Activated T-helper 17 cell treated with anti-CD3 and anti-CD28 coated beads, Interleukin-2, amount 50 U/mL, for 72 hours (primary cell): ENCODE data around the gene LDLRAD4. TPM values are rescaled to one million over a fixed set of nuclear protein-coding genes. Genes with fewer than 3 reads are reported as not detected.

Experiments
- ATAC-seq: fragments of 150-1000 bp; cut with Tn5 transposase; replicated peaks from 2 replicates; pipeline ENCODE4 v1.10.0; 2021; ENCODE audit warnings: mild to moderate bottlenecking, moderate library complexity
- H3K27ac Mint-ChIP-seq: one replicate; pipeline ENCODE4 v1.8.0; 2022; ENCODE audit warnings: mixed read lengths
- H3K27me3 Mint-ChIP-seq: one replicate; pipeline ENCODE4 v1.8.0; 2022; ENCODE audit warnings: mixed read lengths
- H3K36me3 Mint-ChIP-seq: one replicate; pipeline ENCODE4 v1.8.0; 2022; ENCODE audit warnings: low read depth, mild to moderate bottlenecking, mixed read lengths
- H3K4me1 Mint-ChIP-seq: one replicate; pipeline ENCODE4 v1.8.0; 2022; ENCODE audit warnings: mixed read lengths
- H3K4me3 Mint-ChIP-seq: one replicate; pipeline ENCODE4 v1.8.0; 2022; ENCODE audit warnings: mild to moderate bottlenecking, mixed read lengths
- H3K9me3 Mint-ChIP-seq: one replicate; pipeline ENCODE4 v1.8.0; 2022; ENCODE audit warnings: mixed read lengths
- total RNA-seq, 2 donors: library from RNA; stranded (reverse); gene quantifications; one replicate each; pipeline ENCODE4 v1.2.3, GENCODE V29; 2022

Gene LDLRAD4
- total RNA-seq, 2 donors from 2014 or later, result 52.0 to 54.8 TPM

- H3K27me3 Mint-ChIP-seq, result no peaks in the 10 kb centered on the region
- H3K4me3 Mint-ChIP-seq, result peak overlapping the region; percentile 88
- H3K27ac Mint-ChIP-seq, result peak overlapping the region; percentile 95
These were observed 48.9 kb downstream of the LDLRAD4 start for GRCh38 chr18:13267431-13267873.

GRCh38 chr18:13268158-13269012 is 49.8 kb downstream of the LDLRAD4 start:
- Mint-ChIP-seq H3K36me3 (peaks cover 7% of the 10 kb centered on the region), H3K4me3 (peak overlapping the region; percentile 88), H3K4me1 (peaks cover 56% of the 10 kb centered on the region), H3K9me3 (no peaks in the 10 kb centered on the region), H3K27me3 (no peaks in the 10 kb centered on the region), H3K27ac (peak overlapping the region; percentile 95)
- no peak for ATAC-seq

More at GRCh38 chr18:13267431-13267873, 48.9 kb downstream of the LDLRAD4 start:
- H3K9me3 Mint-ChIP-seq, result no peaks in the 10 kb centered on the region
- no peaks in the 10 kb centered on the region for H3K36me3 Mint-ChIP-seq
- peaks cover 47% of the 10 kb centered on the region for H3K4me1 Mint-ChIP-seq
- peak; percentile 24 for ATAC-seq

GRCh38 chr18:13269013-13269280 is 50.4 kb downstream of the LDLRAD4 start:
- no peaks in the 10 kb centered on the region for H3K27me3 Mint-ChIP-seq
- peak overlapping the region; percentile 88 for H3K4me3 Mint-ChIP-seq
- no peaks in the 10 kb centered on the region for H3K9me3 Mint-ChIP-seq
- peaks cover 61% of the 10 kb centered on the region for H3K4me1 Mint-ChIP-seq
- no peak for ATAC-seq
- H3K27ac Mint-ChIP-seq, result peak overlapping the region; percentile 95
- peaks cover 12% of the 10 kb centered on the region for H3K36me3 Mint-ChIP-seq

DNA sequence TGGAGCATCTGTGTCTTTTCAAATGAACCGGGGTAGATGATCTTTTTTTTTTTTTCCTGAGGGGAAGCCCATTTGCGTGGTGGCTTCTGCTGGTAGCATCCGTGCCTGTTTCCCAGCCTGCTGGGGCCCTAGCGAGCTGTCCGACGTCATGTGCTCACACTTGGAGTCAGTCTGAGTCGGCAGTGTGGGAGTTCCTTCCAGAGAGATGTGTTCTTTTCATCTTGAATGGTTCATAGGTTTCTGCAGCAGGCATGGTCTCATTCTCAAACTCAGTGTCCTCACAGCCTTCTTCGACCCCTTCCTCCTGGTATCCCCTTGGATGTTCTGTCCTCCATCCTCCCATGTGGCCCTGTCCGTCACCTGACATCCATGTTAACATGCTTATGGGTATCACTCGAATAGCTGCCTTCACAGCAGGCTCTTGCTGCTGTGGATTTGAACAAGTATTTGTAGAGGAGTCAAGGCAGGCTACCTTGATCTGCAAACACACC is 51.0 kb downstream of the LDLRAD4 start:
- H3K27ac Mint-ChIP-seq, result peak overlapping the region; percentile 21
- ATAC-seq, result no peak
- peaks cover 67% of the 10 kb centered on the region for H3K4me1 Mint-ChIP-seq
- peaks cover 16% of the 10 kb centered on the region for H3K36me3 Mint-ChIP-seq
- no peaks in the 10 kb centered on the region for H3K9me3 Mint-ChIP-seq
- no peaks in the 10 kb centered on the region for H3K27me3 Mint-ChIP-seq
- peak overlapping the region; percentile 88 for H3K4me3 Mint-ChIP-seq

DNA sequence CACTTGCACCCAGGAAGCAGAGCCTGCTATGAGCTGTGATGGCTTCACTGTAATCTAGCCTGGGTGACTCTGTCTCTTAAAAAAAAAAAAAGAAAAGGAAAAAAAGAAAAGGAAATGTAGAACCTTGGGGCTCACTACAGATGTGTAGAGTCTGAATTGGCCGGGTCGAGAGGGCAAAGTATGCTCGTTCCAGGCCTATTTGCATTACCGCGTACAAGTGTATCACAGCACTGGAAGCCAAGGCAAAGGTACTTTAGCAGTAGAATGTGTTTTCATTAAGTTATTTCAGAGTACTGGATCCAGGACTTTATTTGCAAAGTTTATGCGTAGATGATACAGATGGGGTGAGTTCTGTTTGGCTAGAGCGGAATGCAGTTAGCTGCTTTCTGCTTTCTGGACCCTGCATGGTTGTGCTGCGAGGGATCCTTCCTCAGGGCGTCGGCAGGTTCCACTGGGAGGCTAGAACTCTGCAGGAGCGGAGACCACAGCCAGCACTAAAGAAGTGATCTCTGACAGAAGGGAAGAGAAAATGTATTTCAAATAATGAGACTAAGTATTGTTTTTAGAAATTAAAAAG is 51.8 kb downstream of the LDLRAD4 start:
- H3K27ac Mint-ChIP-seq, result no peak overlapping the region

DNA sequence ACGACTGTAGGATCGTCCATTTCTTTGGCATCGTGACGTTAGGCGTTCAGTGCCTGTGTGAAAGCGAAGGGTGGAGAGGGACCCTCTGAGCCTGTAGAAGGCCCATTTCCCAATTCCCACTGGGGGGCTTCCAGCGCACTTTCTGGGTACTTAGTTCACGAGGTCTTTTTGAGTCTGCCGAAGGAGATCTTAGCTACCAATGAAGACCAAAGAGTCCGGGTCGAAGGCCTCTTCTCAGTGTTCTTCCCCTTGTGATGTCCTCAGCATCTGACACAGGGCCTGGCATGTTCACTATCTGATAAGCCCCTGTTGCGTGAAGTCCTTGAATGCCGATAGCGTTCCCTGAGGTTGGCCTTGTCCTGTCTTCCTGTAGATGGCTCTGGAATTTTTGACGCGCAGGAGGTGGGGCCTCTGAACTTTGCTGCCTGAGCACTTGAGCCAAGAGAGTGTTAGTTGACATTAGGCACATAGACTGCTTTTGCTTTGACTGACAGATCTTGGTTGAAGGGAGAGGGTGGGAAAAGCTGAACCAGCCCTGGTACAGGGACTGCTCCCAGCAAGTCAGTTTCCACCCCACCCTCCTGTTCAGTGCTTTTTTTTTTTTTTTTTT is 52.8 kb downstream of the LDLRAD4 start:
- no peak for ATAC-seq
- peaks cover 16% of the 10 kb centered on the region for H3K36me3 Mint-ChIP-seq
- H3K4me3 Mint-ChIP-seq, result no peak overlapping the region
- no peak overlapping the region for H3K27ac Mint-ChIP-seq
- H3K4me1 Mint-ChIP-seq, result peaks cover 54% of the 10 kb centered on the region
- no peaks in the 10 kb centered on the region for H3K27me3 Mint-ChIP-seq
- no peaks in the 10 kb centered on the region for H3K9me3 Mint-ChIP-seq

More for the DNA sequence above, 51.8 kb downstream of the LDLRAD4 start:
- no peaks in the 10 kb centered on the region for H3K9me3 Mint-ChIP-seq
- H3K4me3 Mint-ChIP-seq, result no peak overlapping the region
- ATAC-seq, result no peak
- no peaks in the 10 kb centered on the region for H3K27me3 Mint-ChIP-seq
- peaks cover 16% of the 10 kb centered on the region for H3K36me3 Mint-ChIP-seq
- peaks cover 61% of the 10 kb centered on the region for H3K4me1 Mint-ChIP-seq

- H3K9me3 Mint-ChIP-seq, result no peaks in the 10 kb centered on the region
- peaks cover 16% of the 10 kb centered on the region for H3K36me3 Mint-ChIP-seq
- no peak overlapping the region for H3K27ac Mint-ChIP-seq
- no peaks in the 10 kb centered on the region for H3K27me3 Mint-ChIP-seq
- H3K4me3 Mint-ChIP-seq, result peak overlapping the region; percentile 91
- H3K4me1 Mint-ChIP-seq, result peaks cover 54% of the 10 kb centered on the region
- ATAC-seq, result no peak
These were observed 53.9 kb downstream of the LDLRAD4 start for GRCh38 chr18:13272416-13272815.

- peak overlapping the region; percentile 91 for H3K4me3 Mint-ChIP-seq
- peaks cover 48% of the 10 kb centered on the region for H3K4me1 Mint-ChIP-seq
- no peaks in the 10 kb centered on the region for H3K27me3 Mint-ChIP-seq
- peak; percentile 43 for ATAC-seq
- peaks cover 17% of the 10 kb centered on the region for H3K36me3 Mint-ChIP-seq
- H3K9me3 Mint-ChIP-seq, result no peaks in the 10 kb centered on the region
- peak overlapping the region; percentile 92 for H3K27ac Mint-ChIP-seq
These were observed 55.2 kb downstream of the LDLRAD4 start for GRCh38 chr18:13273800-13274199.

GRCh38 chr18:13275075-13275474 is 56.5 kb downstream of the LDLRAD4 start:
- peaks cover 30% of the 10 kb centered on the region for H3K36me3 Mint-ChIP-seq
- H3K9me3 Mint-ChIP-seq, result no peaks in the 10 kb centered on the region
- no peaks in the 10 kb centered on the region for H3K27me3 Mint-ChIP-seq
- peak overlapping the region; percentile 91 for H3K4me3 Mint-ChIP-seq
- ATAC-seq, result no peak
- H3K27ac Mint-ChIP-seq, result peak overlapping the region; percentile 92
- peaks cover 55% of the 10 kb centered on the region for H3K4me1 Mint-ChIP-seq

GRCh38 chr18:13276530-13277520 is 58.3 kb downstream of the LDLRAD4 start:
- H3K4me1 Mint-ChIP-seq, result peaks cover 65% of the 10 kb centered on the region
- peak overlapping the region; percentile 86 for H3K27ac Mint-ChIP-seq
- no peaks in the 10 kb centered on the region for H3K9me3 Mint-ChIP-seq
- peak; percentile 73 for ATAC-seq
- H3K36me3 Mint-ChIP-seq, result peaks cover 38% of the 10 kb centered on the region
- no peaks in the 10 kb centered on the region for H3K27me3 Mint-ChIP-seq
- peak overlapping the region; percentile 91 for H3K4me3 Mint-ChIP-seq

GRCh38 chr18:13278062-13278630 is 59.6 kb downstream of the LDLRAD4 start:
- Mint-ChIP-seq H3K4me3 (peak overlapping the region; percentile 91), H3K4me1 (peaks cover 58% of the 10 kb centered on the region), H3K36me3 (peaks cover 34% of the 10 kb centered on the region), H3K9me3 (no peaks in the 10 kb centered on the region), H3K27me3 (no peaks in the 10 kb centered on the region), H3K27ac (peak overlapping the region; percentile 86)
- ATAC-seq, result no peak

- peak; percentile 41 for ATAC-seq
- Mint-ChIP-seq H3K36me3 (peaks cover 23% of the 10 kb centered on the region), H3K27me3 (no peaks in the 10 kb centered on the region), H3K4me1 (peaks cover 56% of the 10 kb centered on the region), H3K27ac (peak overlapping the region; percentile 86), H3K9me3 (no peaks in the 10 kb centered on the region), H3K4me3 (peak overlapping the region; percentile 91)
These were observed 60.9 kb downstream of the LDLRAD4 start for GRCh38 chr18:13279181-13280069.
